DMS153 treated with DMSO at 0.1 percent for 48 hours (cell line): ENCODE results near the gene TRABD2B.
A peak's percentile ranks its signal among the peaks of the same experiment; 100 is the strongest.

Experiments used
- DNase-seq: peaks from one replicate; lab custom pipeline; 2025; ENCODE audit not compliant: unreplicated experiment; lab: John Stamatoyannopoulos, UW

Gene TRABD2B

GRCh38 chr1:47914218-47914938 is 82.8 kb downstream of the TRABD2B start:
- no peak for DNase-seq

- DNase-seq: no peak
These were observed 83.9 kb downstream of the TRABD2B start for GRCh38 chr1:47913225-47913823.

GRCh38 chr1:47912756-47913155 is 84.4 kb downstream of the TRABD2B start:
- DNase-seq: no peak

GRCh38 chr1:47911892-47912291 is 85.3 kb downstream of the TRABD2B start:
- no peak for DNase-seq

GRCh38 chr1:47911424-47911823 is 85.8 kb downstream of the TRABD2B start:
- no peak for DNase-seq

- no peak for DNase-seq
These were observed 88.9 kb downstream of the TRABD2B start for GRCh38 chr1:47908258-47908657.

GRCh38 chr1:47907177-47907528 is 90.0 kb downstream of the TRABD2B start:
- DNase-seq: no peak

- no peak for DNase-seq
These were observed 90.5 kb downstream of the TRABD2B start for GRCh38 chr1:47906527-47907176.

GRCh38 chr1:47906009-47906432 is 91.2 kb downstream of the TRABD2B start:
- peak; percentile 75 for DNase-seq

- DNase-seq: no peak
These were observed 93.5 kb downstream of the TRABD2B start for GRCh38 chr1:47903723-47904122.

- DNase-seq: peak; percentile 47
These were observed 96.1 kb downstream of the TRABD2B start for GRCh38 chr1:47901001-47901575.

GRCh38 chr1:47898133-47898845 is 98.9 kb downstream of the TRABD2B start:
- DNase-seq: no peak

GRCh38 chr1:47895279-47896125 is 101.7 kb downstream of the TRABD2B start:
- no peak for DNase-seq

GRCh38 chr1:47894410-47895278 is 102.5 kb downstream of the TRABD2B start:
- no peak for DNase-seq

- peak; percentile 63 for DNase-seq
These were observed 103.8 kb downstream of the TRABD2B start for GRCh38 chr1:47893412-47893811.

- DNase-seq: no peak
These were observed 106.4 kb downstream of the TRABD2B start for GRCh38 chr1:47890779-47891178.

- no peak for DNase-seq
These were observed 108.9 kb downstream of the TRABD2B start for GRCh38 chr1:47888294-47888629.

GRCh38 chr1:47887475-47888293 is 109.5 kb downstream of the TRABD2B start:
- no peak for DNase-seq

- no peak for DNase-seq
These were observed 110.1 kb downstream of the TRABD2B start for GRCh38 chr1:47887060-47887459.
